Activated effector memory CD4-positive, alpha-beta T cell treated with anti-CD3 and anti-CD28 coated beads, Interleukin-2, amount 50 U/mL, for 16 hours (primary cell): ENCODE data around the gene EMCN.
"Not testable (repeated sequence)": the region's sequence is repeated elsewhere in the genome, so short reads cannot be mapped to it uniquely, and the experiment has no call there.

Experiments
- DNase-seq: peaks from one replicate; pipeline ENCODE4 v3.0.0-alpha.2; 2020

Gene EMCN

GRCh38 chr4:100489305-100489704 is 28.5 kb downstream of the EMCN start:
- DNase-seq: no peak

- no peak for DNase-seq
Observed at GRCh38 chr4:100486496-100486895, 31.3 kb downstream of the EMCN start.

DNA sequence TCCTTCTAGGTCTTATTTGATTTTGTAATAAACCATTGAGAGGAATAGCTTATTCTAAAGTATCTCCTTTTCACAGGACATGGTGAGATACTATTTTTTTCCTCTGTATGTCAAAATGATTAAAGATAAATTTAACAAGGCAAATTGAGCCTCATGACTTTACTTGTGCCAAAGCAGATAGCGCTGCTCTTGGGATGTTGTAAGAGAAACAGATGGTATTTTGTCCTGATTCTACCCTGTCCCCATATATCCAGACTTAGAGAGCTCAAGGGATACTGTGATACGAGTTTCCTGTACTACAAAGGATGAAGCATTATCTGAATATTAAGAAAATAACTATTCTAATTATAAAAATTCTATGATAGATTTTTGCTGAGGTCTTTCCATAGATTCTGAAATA is 34.0 kb downstream of the EMCN start:
- no peak for DNase-seq

GRCh38 chr4:100479971-100480370 is 37.9 kb downstream of the EMCN start:
- no peak for DNase-seq

DNA sequence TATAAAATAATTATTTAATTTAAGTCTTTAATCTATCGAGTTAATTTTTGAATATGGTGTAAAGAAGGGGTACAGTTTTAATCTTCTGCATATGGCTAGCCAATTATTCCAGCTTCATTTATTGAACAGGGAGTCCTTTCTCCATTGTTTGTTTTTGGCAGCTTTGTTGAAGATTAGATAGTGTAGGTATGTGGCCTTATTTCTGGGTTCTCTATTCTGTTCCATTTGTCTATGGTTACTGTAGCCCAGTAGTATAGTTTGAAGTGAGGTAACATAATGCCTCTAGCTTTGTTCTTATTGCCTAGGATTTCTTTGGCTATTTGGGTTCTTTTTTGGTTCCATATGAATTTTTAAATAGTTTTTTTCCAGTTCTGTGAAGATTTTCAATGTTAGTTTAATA is 48.3 kb downstream of the EMCN start:
- no peak for DNase-seq

GRCh38 chr4:100466501-100466900 is 51.3 kb downstream of the EMCN start:
- no peak for DNase-seq

GRCh38 chr4:100461807-100462605 is 55.8 kb downstream of the EMCN start:
- no peak for DNase-seq

DNA sequence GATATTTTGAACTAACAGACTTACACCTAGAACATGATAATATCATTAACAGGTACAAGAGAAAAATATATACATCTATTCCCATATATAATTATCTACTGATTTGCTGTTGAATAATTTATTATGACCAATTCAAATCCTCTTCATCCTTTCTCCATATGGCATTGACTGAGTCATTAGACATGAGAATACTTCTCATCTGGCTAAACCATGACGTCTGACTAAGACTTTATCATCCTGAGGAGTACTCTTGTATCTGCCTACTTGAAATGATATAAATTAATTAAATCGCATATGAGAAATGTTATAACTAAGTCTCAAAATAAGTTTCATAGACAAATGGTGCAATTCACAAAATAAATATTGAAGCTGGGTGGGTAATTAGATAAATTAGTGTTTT is 67.4 kb downstream of the EMCN start:
- no peak for DNase-seq

DNA sequence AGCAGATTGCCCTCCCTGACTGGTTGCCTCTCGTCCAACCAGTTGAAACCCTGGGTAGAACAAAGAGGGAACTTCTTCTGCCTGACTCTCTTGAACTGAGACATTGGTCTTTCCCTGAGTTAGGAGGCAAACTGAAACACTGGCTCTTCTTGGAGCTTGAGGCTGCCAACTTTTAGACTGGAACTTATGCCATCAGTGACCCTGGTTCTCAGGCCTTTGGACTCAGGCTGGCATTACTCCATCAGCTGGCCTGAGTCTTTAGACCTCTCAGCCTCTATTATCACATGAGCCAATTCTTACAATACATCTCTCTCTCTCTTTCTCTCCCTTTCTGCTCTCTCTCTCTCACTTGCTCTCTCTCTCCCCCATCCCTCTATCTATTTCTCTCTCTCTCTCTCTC is 86.4 kb downstream of the EMCN start:
- DNase-seq: no peak

DNA sequence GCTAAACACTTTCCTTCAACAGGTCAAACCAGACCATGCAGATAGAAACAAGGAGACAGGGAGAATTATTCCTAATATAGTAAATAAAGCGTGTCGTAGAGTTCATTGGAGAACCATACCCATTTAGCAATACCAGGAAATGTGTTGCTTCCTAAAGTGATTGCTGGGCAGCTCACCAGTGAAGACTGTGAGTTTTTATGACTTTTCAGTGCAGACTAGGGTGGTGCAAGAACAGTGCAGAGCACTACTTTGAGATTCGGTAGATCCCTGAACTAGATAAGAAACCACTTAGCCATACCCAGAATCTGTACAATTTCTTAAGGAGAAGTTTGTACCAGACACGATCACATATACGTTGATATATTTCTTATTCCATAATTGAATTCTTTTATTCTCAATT is 87.4 kb downstream of the EMCN start:
- DNase-seq: no peak

DNA sequence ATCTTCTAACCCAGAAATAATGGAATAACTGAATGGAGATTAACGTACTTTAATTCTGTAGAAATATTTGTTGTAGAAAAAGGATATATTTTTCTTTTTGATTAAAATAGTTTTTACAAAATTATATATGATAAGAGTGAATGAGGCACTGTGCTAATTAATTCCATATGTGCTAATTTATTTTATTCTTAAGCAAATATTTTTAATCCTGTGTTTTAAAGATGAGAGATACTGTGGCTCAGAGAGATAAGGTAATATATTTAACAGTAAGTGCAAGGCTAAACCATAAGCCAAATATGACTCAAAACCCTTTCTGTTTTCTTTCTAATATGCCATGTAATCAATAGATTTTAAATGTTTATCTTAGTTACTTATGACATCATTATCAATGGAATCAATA is 88.2 kb downstream of the EMCN start:
- no peak for DNase-seq

GRCh38 chr4:100428051-100428450 is 89.8 kb downstream of the EMCN start:
- no peak for DNase-seq

DNA sequence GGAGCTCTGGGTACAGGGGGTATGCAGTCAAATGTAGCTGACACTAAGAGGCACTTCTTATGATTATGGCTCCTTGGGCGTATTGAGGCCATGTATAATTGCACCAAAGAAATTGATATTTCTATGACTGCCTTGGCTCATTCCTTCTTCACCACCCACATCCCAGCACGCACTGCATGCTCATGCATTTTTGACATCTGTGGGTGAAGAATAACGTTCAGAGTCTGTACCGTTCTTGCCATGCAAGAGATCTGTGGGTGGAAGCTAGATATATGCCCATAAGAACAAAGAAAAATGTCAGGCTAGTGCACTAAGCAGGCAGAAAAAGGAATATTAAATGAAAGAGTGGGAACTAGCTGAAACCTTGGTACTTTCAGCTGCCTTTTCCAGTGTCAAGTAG is 93.4 kb downstream of the EMCN start:
- DNase-seq: no peak

DNA sequence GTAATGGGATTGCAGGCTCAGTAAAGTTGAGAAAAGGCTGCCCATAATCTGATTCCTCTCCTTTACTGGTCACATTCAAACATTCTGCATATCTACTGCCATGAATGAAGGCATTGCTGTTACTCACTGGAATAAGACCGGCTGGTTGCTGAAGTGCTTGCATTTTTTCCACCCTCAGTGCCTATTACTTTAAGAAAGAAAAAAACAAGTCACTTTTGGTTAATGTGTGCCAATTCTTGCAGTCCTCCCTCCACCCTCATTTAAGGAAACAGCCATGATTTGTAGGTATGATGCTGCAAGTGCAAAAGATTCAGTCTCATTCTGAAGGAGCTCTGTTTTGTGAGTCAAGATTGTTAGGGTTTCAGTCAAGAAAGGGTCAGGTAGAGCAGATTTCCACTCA is 94.9 kb downstream of the EMCN start:
- no peak for DNase-seq

- no peak for DNase-seq
Observed at GRCh38 chr4:100421361-100421978, 96.4 kb downstream of the EMCN start.

DNA sequence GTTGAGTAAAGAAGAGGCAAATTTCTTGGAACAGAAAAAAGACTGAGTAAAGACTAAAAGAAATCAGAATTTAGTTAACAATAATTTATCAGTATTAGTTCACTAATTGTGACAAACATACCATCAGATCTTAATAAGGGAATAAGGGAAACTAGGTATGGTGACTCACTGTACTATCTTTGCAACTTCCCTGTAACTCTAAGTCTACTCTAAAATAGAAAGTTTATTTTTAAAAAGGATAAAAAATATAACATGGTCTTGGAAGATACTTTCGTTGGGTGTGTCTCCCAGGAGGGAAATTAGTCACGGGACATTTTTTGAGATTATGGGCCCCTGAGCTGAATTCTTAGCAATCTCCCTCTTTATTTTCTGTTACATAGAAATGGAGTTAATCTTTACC is 97.3 kb downstream of the EMCN start:
- no peak for DNase-seq

DNA sequence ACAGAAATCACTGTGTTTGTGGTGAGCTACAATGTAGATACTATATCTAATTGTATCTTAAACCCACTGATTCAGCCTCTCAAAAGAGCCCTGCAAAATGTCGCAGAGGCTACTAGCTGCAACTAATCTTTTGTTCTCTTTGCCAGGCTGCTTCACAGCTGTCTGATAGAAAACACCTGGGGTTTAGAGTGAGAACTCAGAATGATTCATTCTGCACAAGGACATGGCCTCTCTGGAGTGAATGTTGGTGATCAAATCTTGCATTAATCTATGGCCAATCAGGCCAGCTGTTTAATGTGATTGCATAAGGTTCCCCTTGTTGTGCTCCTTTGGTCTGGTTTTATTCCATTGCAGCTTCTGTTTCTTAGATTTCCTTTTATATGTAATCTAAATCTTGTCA is 100.3 kb downstream of the EMCN start:
- DNase-seq: no peak

GRCh38 chr4:100414016-100414790 is 103.6 kb downstream of the EMCN start:
- no peak for DNase-seq

- DNase-seq: no peak
Observed at GRCh38 chr4:100391863-100392262, 126.0 kb downstream of the EMCN start.

- no peak for DNase-seq
Observed at GRCh38 chr4:100391086-100391485, 126.7 kb downstream of the EMCN start.

GRCh38 chr4:100386270-100386669 is 131.6 kb downstream of the EMCN start:
- no peak for DNase-seq

GRCh38 chr4:100380401-100380800 is 137.4 kb downstream of the EMCN start:
- not testable (repeated sequence) for DNase-seq

DNA sequence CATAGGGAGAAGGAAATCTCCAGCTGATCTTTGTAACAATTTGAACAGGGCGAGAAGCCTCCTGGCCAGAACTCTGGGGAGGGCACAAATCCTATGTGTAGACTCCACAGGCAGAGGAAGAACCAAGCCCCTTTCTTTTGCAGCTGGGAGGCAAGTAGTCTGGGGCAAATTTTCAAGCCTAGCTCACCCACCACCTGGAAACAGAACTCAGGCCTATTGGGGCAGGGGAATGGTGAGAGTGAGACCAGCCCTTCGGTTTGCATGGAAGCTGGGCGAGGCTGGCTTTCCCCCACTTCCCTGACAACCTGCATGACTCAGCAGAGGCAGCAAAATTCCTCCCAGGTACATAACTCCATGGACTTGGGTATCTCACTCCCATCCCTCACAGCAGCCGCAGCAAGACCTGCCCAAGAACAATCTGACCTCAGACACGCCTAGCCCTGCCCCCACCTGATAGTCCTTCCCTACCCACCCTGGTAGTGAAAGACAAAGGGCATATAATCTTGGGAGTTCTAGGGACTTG is 138.2 kb downstream of the EMCN start:
- DNase-seq: no peak

DNA sequence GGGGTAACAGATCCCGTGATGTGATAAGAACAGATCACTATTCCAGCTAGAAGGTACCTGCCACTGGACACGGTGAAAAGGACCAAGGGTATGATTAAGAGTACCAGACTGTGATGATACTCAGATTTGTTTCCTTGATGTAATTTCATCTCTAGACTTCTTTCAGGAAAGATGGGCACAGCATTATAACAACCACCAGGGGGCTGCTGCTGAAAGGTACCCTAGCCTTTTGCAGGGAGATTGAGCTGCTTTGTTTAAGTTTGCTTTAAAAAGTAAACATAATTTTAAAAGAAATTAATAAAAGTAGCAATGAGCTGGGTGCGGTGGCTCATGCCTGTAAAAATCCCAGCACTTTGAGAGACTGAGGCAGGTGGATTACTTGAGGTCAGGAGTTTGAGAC is 145.4 kb downstream of the EMCN start:
- DNase-seq: no peak
